Endodermal cell (in vitro differentiated cells): ENCODE measurements around the gene OSBPL5. TPM values are rescaled to one million over a fixed set of nuclear protein-coding genes. Genes with fewer than 3 reads are reported as not detected.
A peak's percentile ranks its signal among the peaks of the same experiment; 100 is the strongest.

ENCODE experiments used
- DNase-seq: peaks from one replicate; pipeline ENCODE4 v3.0.0-alpha.2; 2017
- H3K27ac ChIP-seq: 2 replicates; pipeline ENCODE4 v1.5.1; 2013; ENCODE audit warnings: mild to moderate bottlenecking, low read depth, low read length, moderate library complexity
- H3K27me3 ChIP-seq: 2 replicates; pipeline ENCODE4 v1.6.1; 2013; ENCODE audit warnings: mild to moderate bottlenecking, low read length, moderate library complexity; ENCODE audit not compliant: insufficient read depth, control insufficient read depth, poor library complexity, severe bottlenecking
- H3K36me3 ChIP-seq: 2 replicates; pipeline ENCODE4 v1.7.0; 2013; ENCODE audit warnings: mild to moderate bottlenecking, low read length, moderate library complexity; ENCODE audit not compliant: control insufficient read depth, insufficient read depth
- H3K4me1 ChIP-seq: one replicate; pipeline ENCODE4 v1.7.0; 2013; ENCODE audit warnings: low read length; ENCODE audit not compliant: control insufficient read depth, insufficient read depth
- H3K4me3 ChIP-seq: 2 replicates; pipeline ENCODE4 v1.5.1; 2013; ENCODE audit warnings: mild to moderate bottlenecking, low read length, moderate library complexity
- H3K9ac ChIP-seq: 2 replicates; pipeline ENCODE4 v1.6.1; 2013; ENCODE audit warnings: mild to moderate bottlenecking, low read length, moderate library complexity; ENCODE audit not compliant: poor library complexity, severe bottlenecking; ENCODE audit errors: extremely low read depth
- H3K9me3 ChIP-seq: 2 replicates; pipeline ENCODE4 v1.6.1; 2013; ENCODE audit warnings: mild to moderate bottlenecking, low read length, moderate library complexity; ENCODE audit not compliant: control insufficient read depth
- H3K27ac Mint-ChIP-seq: 2 replicates; pipeline ENCODE4 v1.8.0; 2020; ENCODE audit warnings: mixed read lengths
- H3K27me3 Mint-ChIP-seq: 2 replicates; pipeline ENCODE4 v1.8.0; 2021; ENCODE audit warnings: mild to moderate bottlenecking, mixed read lengths; ENCODE audit not compliant: insufficient read depth
- H3K36me3 Mint-ChIP-seq: 2 replicates; pipeline ENCODE4 v1.8.0; 2020; ENCODE audit warnings: low read depth, mixed read lengths
- H3K4me1 Mint-ChIP-seq: 2 replicates; pipeline ENCODE4 v1.8.0; 2020; ENCODE audit warnings: mixed read lengths
- H3K4me3 Mint-ChIP-seq: 2 replicates; pipeline ENCODE4 v1.8.0; 2020; ENCODE audit warnings: mild to moderate bottlenecking, moderate library complexity, mixed read lengths
- H3K9me3 Mint-ChIP-seq: 2 replicates; pipeline ENCODE4 v1.8.0; 2020; ENCODE audit warnings: mild to moderate bottlenecking, mixed read lengths
- WGBS, 2 experiments: methylation state at CpG; one replicate each; pipeline versions ENCODE4 v1.1.5 to v1.1.7; 2013; ENCODE audit warnings: missing lambda C conversion rate in 2 of 2, mixed read lengths in 1 of 2; ENCODE audit not compliant: insufficient coverage in 1 of 2, insufficient read length in 1 of 2; 5-methylcytosine and 5-hydroxymethylcytosine counted together
- total RNA-seq, 2 donors: library from RNA; stranded (reverse); fragmentation: NEBNext Ultra II Directional in 1 of 2; extraction: Animal tissue kit (Norgen Biotek cat#: 25700) in 1 of 2; gene quantifications; 2 replicates in 1 of 2; 3 replicates in 1 of 2; pipeline ENCODE4 v1.2.1, GENCODE V29; 2021
- TF ChIP-seq, protein P1 (sequence below): fragments of 200-600 bp; sonication (generic); conservative IDR thresholded peaks from 2 replicates; pipeline ENCODE4 v1.5.0; 2021; ENCODE audit warnings: antibody characterized with exemption, mild to moderate bottlenecking

OSBPL5 gene
- total RNA-seq, 2 donors from 2014 or later, result 1.2 to 4.8 TPM

DNA sequence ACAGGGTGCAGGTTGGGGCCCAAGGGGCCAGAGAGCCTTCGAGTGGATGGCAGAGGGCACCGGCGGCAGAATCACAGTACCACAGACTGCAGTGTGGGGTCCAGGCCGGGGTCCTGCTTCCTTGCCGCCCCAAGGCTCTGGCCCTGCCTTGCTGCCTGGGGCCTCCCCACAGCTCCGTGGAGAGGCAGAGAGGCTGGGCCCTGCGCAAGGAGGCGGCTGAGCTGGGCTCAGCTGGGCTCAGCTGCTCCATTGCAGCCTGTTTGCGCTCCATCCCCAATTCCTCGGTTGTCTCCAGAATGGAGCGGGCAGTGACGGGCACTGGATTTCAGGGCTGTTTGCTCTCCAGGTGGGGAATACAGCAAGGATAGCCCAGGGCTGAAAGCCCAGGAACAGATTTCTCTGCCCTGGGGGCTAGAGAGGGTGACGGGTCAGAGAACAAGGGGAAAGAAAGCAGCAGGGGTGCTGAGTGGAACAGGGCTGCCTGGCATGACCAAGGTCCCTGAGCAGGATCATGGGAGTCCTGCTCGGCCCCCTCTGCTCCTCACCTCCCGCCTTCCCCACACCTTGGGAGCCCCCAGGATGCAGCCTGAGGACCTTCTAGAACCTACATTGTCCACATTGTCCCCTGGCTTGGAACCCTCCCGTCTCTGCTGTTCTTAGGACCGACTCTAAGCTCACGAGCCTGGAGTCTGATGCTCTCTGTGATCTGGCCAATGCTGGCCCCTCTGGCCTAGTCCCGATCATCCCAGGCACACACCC lies 34.6 kb upstream of the OSBPL5 start:
- Histone ChIP-seq H3K4me3 (no peak overlapping the region), H3K4me1 (peaks cover 3% of the 10 kb centered on the region), H3K9ac (no peak overlapping the region), H3K9me3 (no peaks in the 10 kb centered on the region), H3K27ac (no peak overlapping the region), H3K27me3 (peaks cover 57% of the 10 kb centered on the region), H3K36me3 (no peaks in the 10 kb centered on the region)
- H3K4me3 Mint-ChIP-seq, result no peak overlapping the region
- H3K4me1 Mint-ChIP-seq, result no peaks in the 10 kb centered on the region
- DNase-seq, result no peak
- no peak overlapping the region for H3K27ac Mint-ChIP-seq
- 90 to 94% methylated on average over 13 to 19 of the region's 19 CpGs for WGBS, 2 experiments
- no peaks in the 10 kb centered on the region for H3K36me3 Mint-ChIP-seq
- peaks cover 61% of the 10 kb centered on the region for H3K27me3 Mint-ChIP-seq
- TF ChIP-seq, protein P1, sequence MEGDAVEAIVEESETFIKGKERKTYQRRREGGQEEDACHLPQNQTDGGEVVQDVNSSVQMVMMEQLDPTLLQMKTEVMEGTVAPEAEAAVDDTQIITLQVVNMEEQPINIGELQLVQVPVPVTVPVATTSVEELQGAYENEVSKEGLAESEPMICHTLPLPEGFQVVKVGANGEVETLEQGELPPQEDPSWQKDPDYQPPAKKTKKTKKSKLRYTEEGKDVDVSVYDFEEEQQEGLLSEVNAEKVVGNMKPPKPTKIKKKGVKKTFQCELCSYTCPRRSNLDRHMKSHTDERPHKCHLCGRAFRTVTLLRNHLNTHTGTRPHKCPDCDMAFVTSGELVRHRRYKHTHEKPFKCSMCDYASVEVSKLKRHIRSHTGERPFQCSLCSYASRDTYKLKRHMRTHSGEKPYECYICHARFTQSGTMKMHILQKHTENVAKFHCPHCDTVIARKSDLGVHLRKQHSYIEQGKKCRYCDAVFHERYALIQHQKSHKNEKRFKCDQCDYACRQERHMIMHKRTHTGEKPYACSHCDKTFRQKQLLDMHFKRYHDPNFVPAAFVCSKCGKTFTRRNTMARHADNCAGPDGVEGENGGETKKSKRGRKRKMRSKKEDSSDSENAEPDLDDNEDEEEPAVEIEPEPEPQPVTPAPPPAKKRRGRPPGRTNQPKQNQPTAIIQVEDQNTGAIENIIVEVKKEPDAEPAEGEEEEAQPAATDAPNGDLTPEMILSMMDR, result no peak
- H3K9me3 Mint-ChIP-seq, result no peaks in the 10 kb centered on the region

DNA sequence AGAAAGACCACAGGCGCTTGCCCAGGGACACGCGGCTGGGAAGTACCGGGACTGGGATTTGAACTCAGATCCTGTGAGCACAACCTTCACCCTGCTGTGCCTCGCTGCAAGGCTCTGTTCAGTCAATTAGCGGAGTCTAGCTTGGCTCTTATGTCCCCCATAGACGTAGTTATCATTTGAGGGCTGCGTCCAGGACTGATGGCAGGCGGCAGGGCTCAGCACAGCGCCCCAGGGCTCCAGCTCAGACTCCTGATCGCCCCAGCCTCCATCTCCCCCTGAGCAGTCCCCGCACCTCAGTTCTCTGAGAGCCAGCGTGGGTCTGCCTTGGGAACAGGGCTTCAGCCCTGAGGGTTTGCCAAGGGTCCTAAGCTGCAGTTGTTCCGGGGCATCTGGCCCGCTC lies 33.7 kb upstream of the OSBPL5 start:
- H3K36me3 Mint-ChIP-seq, result no peaks in the 10 kb centered on the region
- Histone ChIP-seq H3K4me3 (no peak overlapping the region), H3K9ac (no peak overlapping the region), H3K4me1 (peaks cover 3% of the 10 kb centered on the region), H3K9me3 (no peaks in the 10 kb centered on the region), H3K36me3 (no peaks in the 10 kb centered on the region), H3K27ac (no peak overlapping the region), H3K27me3 (peaks cover 48% of the 10 kb centered on the region)
- no peak overlapping the region for H3K4me3 Mint-ChIP-seq
- no peak for DNase-seq
- 93 to 94% methylated on average over 14 to 15 of the region's 15 CpGs for WGBS, 2 experiments
- H3K4me1 Mint-ChIP-seq, result no peaks in the 10 kb centered on the region
- H3K9me3 Mint-ChIP-seq, result no peaks in the 10 kb centered on the region
- H3K27ac Mint-ChIP-seq, result no peak overlapping the region
- H3K27me3 Mint-ChIP-seq, result peaks cover 62% of the 10 kb centered on the region
- TF ChIP-seq, protein P1, result no peak

DNA sequence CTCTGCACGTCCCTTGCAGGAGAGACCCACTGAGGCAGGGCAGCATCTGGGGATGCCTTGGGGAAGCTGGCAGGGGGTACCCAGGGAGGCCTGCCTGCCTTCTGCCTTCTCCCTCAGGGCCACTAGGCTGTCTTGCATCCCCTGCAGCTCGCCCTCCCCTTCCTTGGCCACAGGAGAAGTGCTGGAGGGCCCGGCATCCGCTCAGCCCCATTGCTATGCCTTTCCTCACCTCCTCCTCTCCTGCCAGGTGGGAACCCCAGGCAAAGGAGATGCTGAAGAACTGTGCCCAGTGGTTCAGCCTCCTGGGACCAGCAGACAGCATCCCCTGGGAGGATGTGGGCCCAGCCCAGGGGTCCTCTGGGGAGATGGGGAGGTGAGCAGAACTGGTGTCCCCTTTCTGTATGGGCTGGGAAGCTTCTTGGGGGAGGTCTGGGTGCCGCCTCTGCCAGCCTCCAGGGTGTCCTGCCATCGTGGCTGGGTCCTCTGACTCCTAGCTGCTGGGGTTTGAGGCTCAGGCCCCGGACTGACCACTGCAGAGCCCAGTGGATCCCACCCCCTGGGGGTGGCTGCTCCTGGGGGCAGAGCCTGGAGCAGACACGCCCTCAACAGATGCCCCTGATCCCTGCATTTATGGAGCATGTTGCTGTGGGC lies 32.9 kb upstream of the OSBPL5 start:
- DNase-seq, result peak; percentile 43
- H3K27me3 Mint-ChIP-seq, result peaks cover 61% of the 10 kb centered on the region
- peaks cover 40% of the 10 kb centered on the region for H3K27me3 ChIP-seq
- H3K9me3 ChIP-seq, result no peaks in the 10 kb centered on the region
- H3K4me1 Mint-ChIP-seq, result no peaks in the 10 kb centered on the region
- H3K4me1 ChIP-seq, result peaks cover under 1% of the 10 kb centered on the region
- WGBS, 2 experiments, result 80 to 86% methylated on average over 2 to 8 of the region's 8 CpGs
- H3K36me3 ChIP-seq, result no peaks in the 10 kb centered on the region
- no peak overlapping the region for H3K27ac Mint-ChIP-seq
- no peaks in the 10 kb centered on the region for H3K36me3 Mint-ChIP-seq
- no peaks in the 10 kb centered on the region for H3K9me3 Mint-ChIP-seq
- H3K4me3 ChIP-seq, result no peak overlapping the region
- no peak overlapping the region for H3K9ac ChIP-seq
- no peak overlapping the region for H3K4me3 Mint-ChIP-seq
- TF ChIP-seq, protein P1, result no peak
- no peak overlapping the region for H3K27ac ChIP-seq
